Astrocyte (in vitro differentiated cells and primary cell): ENCODE measurements around the gene HNMT.

ENCODE experiments used
- CTCF ChIP-seq: IDR thresholded peaks from 2 replicates; pipeline ENCODE4 v1.5.1; 2011; ENCODE audit warnings: low read depth, mild to moderate bottlenecking, inconsistent platforms, low read length, moderate library complexity; ENCODE audit not compliant: insufficient read depth
- EZH2 ChIP-seq: IDR thresholded peaks from 2 replicates; pipeline ENCODE4 v1.6.1; 2012; ENCODE audit warnings: mild to moderate bottlenecking, low read length, inconsistent platforms; ENCODE audit not compliant: insufficient read depth

DNA sequence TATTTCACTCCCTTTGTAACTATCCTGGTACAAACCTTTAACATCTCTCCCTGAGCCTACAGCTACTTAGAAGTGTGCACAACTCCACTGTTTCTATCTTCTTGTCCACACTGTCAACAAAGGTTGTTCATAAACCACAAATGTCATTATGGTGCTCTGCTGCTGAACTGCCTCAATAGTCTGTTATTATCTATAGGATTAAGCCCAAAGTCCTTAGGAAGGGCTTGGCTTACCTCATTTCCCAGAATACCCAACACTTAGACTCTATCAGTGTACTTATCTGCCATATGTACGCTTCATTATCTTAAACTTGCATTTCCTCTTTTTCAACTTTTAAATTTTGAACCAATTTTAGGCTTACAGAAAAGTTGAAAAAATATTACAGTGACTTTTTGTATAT, 94.2 kb downstream of the HNMT start:
- TF ChIP-seq CTCF (no peak), EZH2 (no peak)
